ENCODE data around the gene PTPA.

Gene PTPA

GRCh38 chr9:129093602-129094386 is 17.4 kb upstream of the PTPA start:
- no peak overlapping the region for H3K27ac ChIP-seq (ENCODE audit: low read depth, low read length)
- H3K4me3 ChIP-seq (ENCODE audit: low read depth in 1 of 2, low read length in 2 of 2), result no peak overlapping the region

GRCh38 chr9:129094387-129095169 is 16.6 kb upstream of the PTPA start:
- Histone ChIP-seq H3K4me3 (ENCODE audit: low read depth in 1 of 2, low read length in 2 of 2) (no peak overlapping the region), H3K9me3 (ENCODE audit: low read length) (no peaks in the 10 kb centered on the region), H3K9ac (ENCODE audit: low read length) (no peak overlapping the region), H3K36me3 (ENCODE audit: insufficient read depth, low read length) (peaks cover 24% of the 10 kb centered on the region), H3K27me3 (ENCODE audit: control insufficient read depth in 1 of 2, insufficient read depth in 2 of 2, low read length in 2 of 2) (no peaks in the 10 kb centered on the region), H3K4me1 (ENCODE audit: insufficient read depth, low read length) (no peaks in the 10 kb centered on the region), H3K27ac (ENCODE audit: low read depth, low read length) (no peak overlapping the region)

More at GRCh38 chr9:129093602-129094386, 17.4 kb upstream of the PTPA start:
- H3K4me1 ChIP-seq (ENCODE audit: insufficient read depth, low read length), result no peaks in the 10 kb centered on the region
- no peaks in the 10 kb centered on the region for H3K9me3 ChIP-seq (ENCODE audit: low read length)
- no peak overlapping the region for H3K9ac ChIP-seq (ENCODE audit: low read length)
- H3K27me3 ChIP-seq (ENCODE audit: control insufficient read depth in 1 of 2, insufficient read depth in 2 of 2, low read length in 2 of 2), result no peaks in the 10 kb centered on the region
- H3K36me3 ChIP-seq (ENCODE audit: insufficient read depth, low read length), result peaks cover 27% of the 10 kb centered on the region

GRCh38 chr9:129095170-129095667 is 16.0 kb upstream of the PTPA start:
- Histone ChIP-seq H3K36me3 (ENCODE audit: insufficient read depth, low read length) (peaks cover 26% of the 10 kb centered on the region), H3K9me3 (ENCODE audit: low read length) (no peaks in the 10 kb centered on the region), H3K27ac (ENCODE audit: low read depth, low read length) (no peak overlapping the region), H3K4me3 (ENCODE audit: low read depth in 1 of 2, low read length in 2 of 2) (no peak overlapping the region), H3K9ac (ENCODE audit: low read length) (no peak overlapping the region), H3K27me3 (ENCODE audit: control insufficient read depth in 1 of 2, insufficient read depth in 2 of 2, low read length in 2 of 2) (no peaks in the 10 kb centered on the region), H3K4me1 (ENCODE audit: insufficient read depth, low read length) (no peaks in the 10 kb centered on the region)

GRCh38 chr9:129095908-129096307 is 15.3 kb upstream of the PTPA start:
- H3K4me1 ChIP-seq (ENCODE audit: insufficient read depth, low read length), result no peaks in the 10 kb centered on the region
- H3K27me3 ChIP-seq (ENCODE audit: control insufficient read depth in 1 of 2, insufficient read depth in 2 of 2, low read length in 2 of 2), result no peaks in the 10 kb centered on the region
- no peak overlapping the region for H3K9ac ChIP-seq (ENCODE audit: low read length)
- H3K27ac ChIP-seq (ENCODE audit: low read depth, low read length), result no peak overlapping the region
- no peaks in the 10 kb centered on the region for H3K9me3 ChIP-seq (ENCODE audit: low read length)
- no peak overlapping the region for H3K4me3 ChIP-seq (ENCODE audit: low read depth in 1 of 2, low read length in 2 of 2)
- H3K36me3 ChIP-seq (ENCODE audit: insufficient read depth, low read length), result peaks cover 26% of the 10 kb centered on the region

- no peaks in the 10 kb centered on the region for H3K27me3 ChIP-seq (ENCODE audit: control insufficient read depth in 1 of 2, insufficient read depth in 2 of 2, low read length in 2 of 2)
- no peak overlapping the region for H3K9ac ChIP-seq (ENCODE audit: low read length)
- H3K27ac ChIP-seq (ENCODE audit: low read depth, low read length), result no peak overlapping the region
- H3K9me3 ChIP-seq (ENCODE audit: low read length), result no peaks in the 10 kb centered on the region
- H3K4me1 ChIP-seq (ENCODE audit: insufficient read depth, low read length), result no peaks in the 10 kb centered on the region
- peaks cover 26% of the 10 kb centered on the region for H3K36me3 ChIP-seq (ENCODE audit: insufficient read depth, low read length)
- H3K4me3 ChIP-seq (ENCODE audit: low read depth in 1 of 2, low read length in 2 of 2), result no peak overlapping the region
Measured at GRCh38 chr9:129097671-129098306, 13.4 kb upstream of the PTPA start.

- Histone ChIP-seq H3K36me3 (ENCODE audit: insufficient read depth, low read length) (peaks cover 26% of the 10 kb centered on the region), H3K9ac (ENCODE audit: low read length) (no peak overlapping the region), H3K27ac (ENCODE audit: low read depth, low read length) (no peak overlapping the region), H3K4me3 (ENCODE audit: low read depth in 1 of 2, low read length in 2 of 2) (no peak overlapping the region), H3K27me3 (ENCODE audit: control insufficient read depth in 1 of 2, insufficient read depth in 2 of 2, low read length in 2 of 2) (no peaks in the 10 kb centered on the region), H3K4me1 (ENCODE audit: insufficient read depth, low read length) (no peaks in the 10 kb centered on the region), H3K9me3 (ENCODE audit: low read length) (no peaks in the 10 kb centered on the region)
Measured at GRCh38 chr9:129098328-129098727, 12.9 kb upstream of the PTPA start.

GRCh38 chr9:129100383-129101169 is 10.6 kb upstream of the PTPA start:
- Histone ChIP-seq H3K4me3 (ENCODE audit: low read depth in 1 of 2, low read length in 2 of 2) (no peak overlapping the region), H3K36me3 (ENCODE audit: insufficient read depth, low read length) (peaks cover 26% of the 10 kb centered on the region), H3K4me1 (ENCODE audit: insufficient read depth, low read length) (no peaks in the 10 kb centered on the region), H3K9me3 (ENCODE audit: low read length) (no peaks in the 10 kb centered on the region), H3K27ac (ENCODE audit: low read depth, low read length) (no peak overlapping the region), H3K27me3 (ENCODE audit: control insufficient read depth in 1 of 2, insufficient read depth in 2 of 2, low read length in 2 of 2) (no peaks in the 10 kb centered on the region), H3K9ac (ENCODE audit: low read length) (no peak overlapping the region)

- H3K9ac ChIP-seq (ENCODE audit: low read length), result no peak overlapping the region
- no peaks in the 10 kb centered on the region for H3K27me3 ChIP-seq (ENCODE audit: control insufficient read depth in 1 of 2, insufficient read depth in 2 of 2, low read length in 2 of 2)
- H3K4me3 ChIP-seq (ENCODE audit: low read depth in 1 of 2, low read length in 2 of 2), result no peak overlapping the region
- H3K27ac ChIP-seq (ENCODE audit: low read depth, low read length), result no peak overlapping the region
- no peaks in the 10 kb centered on the region for H3K9me3 ChIP-seq (ENCODE audit: low read length)
- H3K36me3 ChIP-seq (ENCODE audit: insufficient read depth, low read length), result peaks cover 23% of the 10 kb centered on the region
- no peaks in the 10 kb centered on the region for H3K4me1 ChIP-seq (ENCODE audit: insufficient read depth, low read length)
Measured at GRCh38 chr9:129101279-129101678, 9.9 kb upstream of the PTPA start.

- Histone ChIP-seq H3K27me3 (ENCODE audit: control insufficient read depth in 1 of 2, insufficient read depth in 2 of 2, low read length in 2 of 2) (no peaks in the 10 kb centered on the region), H3K9ac (ENCODE audit: low read length) (no peak overlapping the region), H3K27ac (ENCODE audit: low read depth, low read length) (no peak overlapping the region), H3K4me3 (ENCODE audit: low read depth in 1 of 2, low read length in 2 of 2) (no peak overlapping the region), H3K9me3 (ENCODE audit: low read length) (no peaks in the 10 kb centered on the region), H3K36me3 (ENCODE audit: insufficient read depth, low read length) (peaks cover 23% of the 10 kb centered on the region), H3K4me1 (ENCODE audit: insufficient read depth, low read length) (no peaks in the 10 kb centered on the region)
Measured at GRCh38 chr9:129102095-129102525, 9.1 kb upstream of the PTPA start.

GRCh38 chr9:129102791-129103594 is 8.2 kb upstream of the PTPA start:
- Histone ChIP-seq H3K9ac (ENCODE audit: low read length) (no peak overlapping the region), H3K36me3 (ENCODE audit: insufficient read depth, low read length) (peaks cover 25% of the 10 kb centered on the region), H3K27ac (ENCODE audit: low read depth, low read length) (no peak overlapping the region)

More at GRCh38 chr9:129102791-129103594, 8.2 kb upstream of the PTPA start:
- Histone ChIP-seq H3K4me3 (ENCODE audit: low read depth in 1 of 2, low read length in 2 of 2) (no peak overlapping the region), H3K4me1 (ENCODE audit: insufficient read depth, low read length) (peaks cover under 1% of the 10 kb centered on the region), H3K27me3 (ENCODE audit: control insufficient read depth in 1 of 2, insufficient read depth in 2 of 2, low read length in 2 of 2) (no peaks in the 10 kb centered on the region), H3K9me3 (ENCODE audit: low read length) (no peaks in the 10 kb centered on the region)
